Activated CD4-positive, CD25-positive, alpha-beta regulatory T cell treated with anti-CD3 and anti-CD28 coated beads, Interleukin-2, amount 50 U/mL, for 16 hours (primary cell): ENCODE data around the gene TOR1AIP2.
A peak's percentile ranks its signal among the peaks of the same experiment; 100 is the strongest.

Source experiments
- DNase-seq: peaks from one replicate; pipeline ENCODE4 v3.0.0-alpha.2; 2020; ENCODE audit warnings: low read depth, low spot score

TOR1AIP2 gene

GRCh38 chr1:179825798-179826460, 51.7 kb downstream of the TOR1AIP2 start:
- DNase-seq = no peak

- no peak for DNase-seq
Observed at GRCh38 chr1:179825206-179825605, 52.4 kb downstream of the TOR1AIP2 start.

- no peak for DNase-seq
Observed at GRCh38 chr1:179824265-179824664, 53.3 kb downstream of the TOR1AIP2 start.

GRCh38 chr1:179823693-179824092, 53.9 kb downstream of the TOR1AIP2 start:
- DNase-seq = no peak

GRCh38 chr1:179822065-179822464, 55.5 kb downstream of the TOR1AIP2 start:
- no peak for DNase-seq

- DNase-seq = no peak
Observed at GRCh38 chr1:179821524-179821923, 56.1 kb downstream of the TOR1AIP2 start.

GRCh38 chr1:179820226-179820970, 57.2 kb downstream of the TOR1AIP2 start:
- DNase-seq = no peak

- no peak for DNase-seq
Observed at GRCh38 chr1:179818743-179819173, 58.8 kb downstream of the TOR1AIP2 start.

GRCh38 chr1:179818260-179818659, 59.3 kb downstream of the TOR1AIP2 start:
- no peak for DNase-seq

GRCh38 chr1:179817789-179818188, 59.8 kb downstream of the TOR1AIP2 start:
- no peak for DNase-seq

GRCh38 chr1:179817056-179817455, 60.5 kb downstream of the TOR1AIP2 start:
- DNase-seq = no peak

- no peak for DNase-seq
Observed at GRCh38 chr1:179816196-179816960, 61.2 kb downstream of the TOR1AIP2 start.

GRCh38 chr1:179815641-179816040, 62.0 kb downstream of the TOR1AIP2 start:
- no peak for DNase-seq

GRCh38 chr1:179814546-179814838, 63.1 kb downstream of the TOR1AIP2 start:
- no peak for DNase-seq

GRCh38 chr1:179813626-179814545, 63.7 kb downstream of the TOR1AIP2 start:
- no peak for DNase-seq

- no peak for DNase-seq
Observed at GRCh38 chr1:179812501-179813292, 64.9 kb downstream of the TOR1AIP2 start.

GRCh38 chr1:179810367-179810715, 67.3 kb downstream of the TOR1AIP2 start:
- no peak for DNase-seq

GRCh38 chr1:179809506-179810366, 67.9 kb downstream of the TOR1AIP2 start:
- peak; percentile 44 for DNase-seq

- no peak for DNase-seq
Observed at GRCh38 chr1:179808503-179808902, 69.1 kb downstream of the TOR1AIP2 start.
